Neural progenitor cell (in vitro differentiated cells): ENCODE data around the gene MCF2L2.

Experiments used
- CTCF ChIP-seq: fragments of 200-600 bp; sonication (generic); IDR thresholded peaks from 2 replicates; pipeline ENCODE4 v1.5.1; 2017; ENCODE audit warnings: antibody characterized with exemption, mild to moderate bottlenecking
- EZH2 ChIP-seq: fragments of 200-600 bp; sonication (generic); IDR thresholded peaks from 2 replicates; pipeline ENCODE4 v1.6.1; 2017; ENCODE audit warnings: antibody characterized with exemption, mild to moderate bottlenecking, moderate library complexity
- EZH2phosphoT487 ChIP-seq: fragments of 200-600 bp; sonication (generic); IDR thresholded peaks from 2 replicates; pipeline ENCODE4 v1.6.1; 2017; ENCODE audit warnings: antibody characterized with exemption

DNA sequence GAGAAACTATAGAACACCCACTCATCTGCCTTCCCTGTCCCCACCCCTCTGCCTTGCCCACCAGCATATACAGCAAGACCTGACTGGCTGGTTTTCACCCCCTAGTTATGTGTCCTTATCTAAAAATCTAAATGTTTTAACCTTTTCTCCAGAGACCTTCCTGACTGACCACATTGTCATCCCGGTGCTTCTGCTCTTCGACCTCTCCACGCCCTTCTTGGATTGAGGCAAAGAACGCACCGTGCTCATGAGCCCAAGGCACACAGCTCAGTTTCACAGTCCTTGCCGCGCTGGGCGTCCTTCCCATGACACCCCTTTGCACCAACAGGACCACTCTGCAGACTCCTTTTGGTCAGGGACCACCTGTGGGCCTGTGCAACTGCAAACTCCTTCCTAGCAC is 112.7 kb downstream of the MCF2L2 start:
- TF ChIP-seq CTCF = no peak
- TF ChIP-seq EZH2phosphoT487 = no peak
- TF ChIP-seq EZH2 = no peak
